Right lung (tissue), 10 donors: ENCODE data around the gene CTXND2. TPM values are rescaled to one million over a fixed set of nuclear protein-coding genes. Genes with fewer than 3 reads are reported as not detected.
A peak's percentile ranks its signal among the peaks of the same experiment; 100 is the strongest.
"Not testable (repeated sequence)": the region's sequence is repeated elsewhere in the genome, so short reads cannot be mapped to it uniquely, and the experiment has no call there.

Source experiments
- DNase-seq, 2 donors: peaks; one replicate each; pipeline ENCODE4 v3.0.0-alpha.2; 2013
- long read RNA-seq, 8 donors: transcript quantifications; one replicate each; lab custom pipeline, GENCODE V29; 2026
- polyA plus RNA-seq, 5 donors: library from polyadenylated mRNA; unstranded; fragments of 120-200 nt; gene quantifications; one replicate each; pipeline versions ENCODE4 v1.2.1 to v1.2.3, GENCODE V29; 2013; ENCODE audit warnings: inconsistent platforms in 1 of 5, low replicate concordance in 1 of 5; ENCODE audit not compliant: insufficient read length in 5 of 5, insufficient read depth in 1 of 5

The CTXND2 gene
- polyA plus RNA-seq = under 1 TPM in 1 of 5 donors, not detected in 4; 0.13 TPM
- long read RNA-seq, donor 1 = 0 reads
- long read RNA-seq, donor 2 = 0 reads
- long read RNA-seq, donor 3 = 0 reads
- long read RNA-seq, donor 4 = 0 reads
- long read RNA-seq, donor 5 = 0 reads
- long read RNA-seq, donor 6 = 0 reads
- long read RNA-seq, donor 7 = 0 reads
- long read RNA-seq, donor 8 = 0 reads

GRCh38 chr1:150887018-150887417 lies at the start of gene CTXND2:
Gene CTXND2 (plus strand): TSS chr1:150887136. CDS start chr1:150912315, 25,179 bp downstream.
- DNase-seq = no peak

GRCh38 chr1:150840850-150841249 lies 46.1 kb upstream of the CTXND2 start:
- not testable (repeated sequence) for DNase-seq

GRCh38 chr1:150841626-150842025 lies 45.3 kb upstream of the CTXND2 start:
- DNase-seq = no peak

GRCh38 chr1:150842343-150842742 lies 44.6 kb upstream of the CTXND2 start:
- no peak for DNase-seq

- DNase-seq = no peak
These were observed 44.0 kb upstream of the CTXND2 start for GRCh38 chr1:150842964-150843363.

GRCh38 chr1:150843474-150843873 lies 43.5 kb upstream of the CTXND2 start:
- no peak for DNase-seq

GRCh38 chr1:150846473-150847146 lies 40.3 kb upstream of the CTXND2 start:
- no peak for DNase-seq

- DNase-seq = not testable (repeated sequence)
These were observed 36.1 kb upstream of the CTXND2 start for GRCh38 chr1:150850801-150851362.

GRCh38 chr1:150852734-150853133 lies 34.2 kb upstream of the CTXND2 start:
- DNase-seq = not testable (repeated sequence)

GRCh38 chr1:150863724-150864123 lies 23.2 kb upstream of the CTXND2 start:
- no peak for DNase-seq

- DNase-seq = not testable (repeated sequence)
These were observed 22.7 kb upstream of the CTXND2 start for GRCh38 chr1:150864200-150864599.

GRCh38 chr1:150869683-150870082 lies 17.3 kb upstream of the CTXND2 start:
- DNase-seq = no peak

GRCh38 chr1:150872572-150872971 lies 14.4 kb upstream of the CTXND2 start:
- no peak for DNase-seq

GRCh38 chr1:150873521-150873920 lies 13.4 kb upstream of the CTXND2 start:
- no peak for DNase-seq

- no peak for DNase-seq
These were observed 12.3 kb upstream of the CTXND2 start for GRCh38 chr1:150874455-150875196.

- no peak for DNase-seq
These were observed 11.5 kb upstream of the CTXND2 start for GRCh38 chr1:150875197-150876118.

GRCh38 chr1:150876119-150876454 lies 10.8 kb upstream of the CTXND2 start:
- no peak for DNase-seq

- DNase-seq = not testable (repeated sequence)
These were observed 8.0 kb upstream of the CTXND2 start for GRCh38 chr1:150878931-150879330.

GRCh38 chr1:150881331-150882070 lies 5.4 kb upstream of the CTXND2 start:
- DNase-seq = peak; percentile 75 to 86

- DNase-seq = not testable (repeated sequence)
These were observed 3.8 kb upstream of the CTXND2 start for GRCh38 chr1:150883121-150883520.

GRCh38 chr1:150888727-150889126 lies 1.8 kb downstream of the CTXND2 start:
- DNase-seq = no peak
